NCI-H345 treated with DMSO at 0.1 percent for 48 hours (cell line): ENCODE data around the gene TM9SF1.

ENCODE experiments used
- DNase-seq: peaks from one replicate; lab custom pipeline; 2025; ENCODE audit not compliant: unreplicated experiment; lab: John Stamatoyannopoulos, UW

The TM9SF1 gene

DNA sequence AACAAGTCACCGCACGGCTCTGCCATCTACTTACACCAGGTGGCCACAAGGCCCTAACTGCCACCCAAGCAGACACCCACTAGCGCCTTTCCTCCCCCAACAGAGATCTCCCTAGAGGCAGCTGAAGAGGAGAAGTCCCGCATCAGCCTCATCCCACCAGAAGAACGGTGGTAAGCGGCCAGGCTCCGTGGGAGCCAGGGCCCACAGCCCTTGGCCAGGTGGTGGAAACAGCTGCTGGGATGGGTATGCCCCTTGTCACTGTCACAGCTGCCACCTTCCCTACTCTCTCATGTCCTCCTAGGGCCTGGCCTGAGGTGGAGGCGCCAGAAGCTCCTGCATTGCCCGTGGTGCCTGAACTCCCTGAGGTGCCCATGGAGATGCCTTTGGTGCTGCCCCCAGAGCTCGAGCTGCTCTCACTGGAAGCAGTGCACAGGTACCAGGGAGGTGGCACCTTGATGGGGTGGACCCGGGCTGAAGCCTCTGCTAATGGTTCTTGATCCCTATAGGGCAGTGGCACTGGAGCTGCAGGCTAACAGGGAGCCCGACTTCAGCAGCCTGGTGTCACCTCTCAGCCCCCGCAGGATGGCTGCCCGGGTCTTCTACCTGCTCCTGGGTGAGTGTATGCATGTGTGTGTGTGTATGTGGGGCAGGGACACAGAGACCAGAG, 15.8 kb downstream of the TM9SF1 start:
- DNase-seq, result no peak

DNA sequence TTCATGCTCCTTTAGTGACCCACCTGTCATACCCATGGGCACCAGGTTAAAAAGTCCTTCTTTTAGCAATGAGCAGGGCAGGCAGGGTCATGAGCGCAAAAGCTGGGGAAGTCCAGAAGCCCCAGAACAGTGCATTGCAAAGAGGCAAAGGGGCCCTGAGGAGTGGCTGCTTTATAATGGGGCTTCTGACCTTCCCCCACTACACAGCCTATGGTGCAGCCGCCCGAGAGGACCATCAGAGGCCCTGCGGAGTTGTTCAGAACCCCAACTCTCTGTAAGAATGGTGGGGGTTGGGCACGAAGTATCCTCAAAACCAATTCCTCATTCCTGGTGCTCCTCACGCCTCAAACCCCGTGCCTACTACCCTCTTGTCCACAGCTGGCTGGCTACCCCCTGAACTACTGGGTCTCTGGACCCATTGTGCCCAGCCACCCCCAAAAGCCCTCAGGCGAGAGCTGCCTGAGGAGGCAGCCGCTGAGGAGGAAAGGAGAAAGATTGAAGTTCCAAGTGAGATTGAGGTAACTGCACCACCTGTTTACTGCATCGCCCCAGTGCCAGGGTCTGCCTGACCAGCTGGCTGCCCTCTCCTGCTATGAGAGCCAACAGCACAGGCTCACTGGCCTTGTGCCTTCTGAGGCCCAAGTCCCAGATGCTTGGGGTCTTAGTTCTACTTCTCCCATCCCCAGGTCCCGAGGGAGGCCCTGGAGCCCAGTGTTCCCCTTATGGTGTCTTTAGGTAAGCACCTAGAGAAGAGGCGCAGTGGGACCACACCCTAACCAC, 16.7 kb downstream of the TM9SF1 start:
- no peak for DNase-seq

DNA sequence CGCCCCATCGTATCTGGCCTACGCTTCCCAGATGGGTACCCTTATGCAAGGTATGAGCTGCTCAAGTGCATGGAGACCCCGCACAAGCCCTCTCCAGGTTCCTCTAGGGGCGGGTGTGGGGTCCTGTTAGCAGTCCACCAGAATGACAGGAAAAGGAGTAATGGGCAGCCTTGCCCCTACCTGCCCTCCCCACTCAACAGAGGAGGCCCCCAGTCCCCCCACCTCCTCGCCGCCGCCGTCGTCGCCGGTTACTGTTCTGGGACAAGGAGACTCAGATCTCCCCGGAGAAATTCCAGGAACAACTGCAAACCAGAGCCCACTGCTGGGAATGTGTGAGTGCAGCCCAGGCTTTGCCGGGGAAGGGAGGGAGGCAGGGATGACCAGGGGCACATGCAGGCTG, 17.4 kb downstream of the TM9SF1 start:
- no peak for DNase-seq

DNA sequence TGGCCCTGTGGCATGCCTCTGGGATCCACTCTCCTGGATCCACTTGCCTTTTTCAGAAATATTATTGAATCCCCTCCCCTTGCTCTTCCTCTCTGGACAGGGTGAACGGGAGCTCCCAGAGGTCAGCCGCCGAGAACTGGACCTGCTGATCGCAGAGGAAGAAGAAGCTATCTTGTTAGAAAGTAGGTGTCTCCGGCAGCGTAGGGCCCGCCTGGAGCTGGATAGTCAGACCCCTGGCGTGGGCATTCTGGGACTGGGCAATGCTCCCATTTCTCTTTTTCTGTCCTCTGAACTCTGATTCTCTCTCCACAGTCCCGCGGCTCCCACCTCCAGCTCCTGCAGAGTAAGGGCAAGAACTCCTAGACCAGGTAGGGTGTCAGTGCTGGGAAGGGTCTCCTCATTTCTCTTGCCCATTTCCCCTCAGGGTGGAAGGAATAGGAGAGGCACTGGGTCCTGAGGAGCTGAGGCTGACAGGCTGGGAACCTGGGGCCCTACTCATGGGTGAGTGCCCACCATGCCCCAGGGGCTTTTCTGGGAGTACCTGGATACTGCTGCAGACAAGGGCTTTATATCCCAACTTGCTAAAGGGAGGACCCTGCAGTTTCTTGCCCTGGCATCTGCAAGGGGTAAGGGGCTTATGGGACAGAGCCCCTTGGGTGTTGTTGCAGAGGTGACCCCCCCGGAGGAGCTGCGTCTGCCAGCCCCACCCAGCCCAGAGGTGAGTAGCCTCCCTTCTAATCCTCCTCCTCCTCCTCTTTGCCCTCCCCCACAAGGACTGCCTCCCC, 18.0 kb downstream of the TM9SF1 start:
- no peak for DNase-seq

DNA sequence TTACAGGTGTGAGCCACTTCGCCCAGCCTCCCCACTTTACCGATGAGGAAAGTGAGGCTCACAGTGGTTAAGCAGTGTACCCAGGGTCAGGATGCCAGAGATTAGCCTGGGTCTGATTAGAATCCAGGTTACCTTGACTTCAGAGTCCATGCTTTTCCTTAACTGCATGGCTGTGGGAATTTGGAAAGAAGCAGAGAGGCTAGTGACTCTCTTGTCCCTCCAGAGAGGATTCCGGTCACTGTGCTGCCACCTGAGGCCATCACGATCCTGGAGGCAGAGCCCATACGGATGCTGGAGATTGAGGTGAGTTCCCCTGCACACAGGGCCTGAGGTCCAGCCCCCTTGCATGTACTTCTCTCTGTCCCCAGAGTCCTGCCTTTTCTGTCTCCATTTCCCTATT, 18.6 kb downstream of the TM9SF1 start:
- no peak for DNase-seq

DNA sequence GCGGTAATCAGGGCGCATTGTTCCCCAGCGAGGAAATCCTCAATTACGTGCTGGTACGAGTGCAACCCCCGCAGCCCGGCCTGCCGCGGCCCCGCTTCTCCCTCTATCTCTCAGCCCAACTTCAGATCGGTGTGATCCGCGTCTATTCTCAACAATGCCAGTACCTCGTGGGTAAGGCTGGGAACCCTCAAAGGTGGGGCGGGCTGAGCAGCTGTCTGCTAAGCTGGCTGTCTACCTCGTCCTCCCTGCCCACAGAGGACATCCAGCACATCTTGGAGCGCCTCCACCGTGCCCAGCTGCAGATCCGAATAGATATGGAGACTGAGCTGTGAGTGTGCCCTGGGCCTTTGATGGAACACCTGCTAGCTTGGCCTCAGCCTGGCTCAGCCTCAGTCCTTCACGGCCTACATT, 22.4 kb downstream of the TM9SF1 start:
- no peak for DNase-seq

DNA sequence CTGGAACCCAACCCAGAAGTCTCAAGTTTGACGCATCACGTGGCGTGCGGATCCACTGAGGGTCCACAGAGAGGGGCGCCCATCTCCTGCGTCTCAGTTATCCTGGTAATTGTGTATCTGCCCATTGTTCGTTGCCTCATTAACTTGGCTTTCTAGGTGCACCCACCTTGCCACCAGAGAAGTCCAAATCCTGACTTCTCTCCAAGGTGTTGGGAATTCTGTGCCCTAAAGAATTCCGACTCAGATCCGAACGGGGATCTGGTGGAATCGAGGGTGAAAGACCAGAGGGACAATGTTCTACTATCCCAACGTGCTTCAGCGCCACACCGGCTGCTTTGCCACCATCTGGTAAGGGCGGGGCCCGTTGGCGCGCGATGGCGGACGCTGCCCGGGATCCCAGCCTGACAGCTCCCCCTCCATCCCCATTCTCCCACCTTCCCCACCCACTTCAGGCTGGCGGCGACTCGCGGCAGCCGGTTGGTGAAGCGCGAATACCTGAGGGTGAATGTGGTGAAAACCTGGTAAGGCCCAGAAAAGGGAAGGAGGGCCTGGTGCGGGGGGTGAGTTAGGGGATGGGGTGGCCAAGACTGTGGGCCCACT, 22.9 kb downstream of the TM9SF1 start:
- no peak for DNase-seq

DNA sequence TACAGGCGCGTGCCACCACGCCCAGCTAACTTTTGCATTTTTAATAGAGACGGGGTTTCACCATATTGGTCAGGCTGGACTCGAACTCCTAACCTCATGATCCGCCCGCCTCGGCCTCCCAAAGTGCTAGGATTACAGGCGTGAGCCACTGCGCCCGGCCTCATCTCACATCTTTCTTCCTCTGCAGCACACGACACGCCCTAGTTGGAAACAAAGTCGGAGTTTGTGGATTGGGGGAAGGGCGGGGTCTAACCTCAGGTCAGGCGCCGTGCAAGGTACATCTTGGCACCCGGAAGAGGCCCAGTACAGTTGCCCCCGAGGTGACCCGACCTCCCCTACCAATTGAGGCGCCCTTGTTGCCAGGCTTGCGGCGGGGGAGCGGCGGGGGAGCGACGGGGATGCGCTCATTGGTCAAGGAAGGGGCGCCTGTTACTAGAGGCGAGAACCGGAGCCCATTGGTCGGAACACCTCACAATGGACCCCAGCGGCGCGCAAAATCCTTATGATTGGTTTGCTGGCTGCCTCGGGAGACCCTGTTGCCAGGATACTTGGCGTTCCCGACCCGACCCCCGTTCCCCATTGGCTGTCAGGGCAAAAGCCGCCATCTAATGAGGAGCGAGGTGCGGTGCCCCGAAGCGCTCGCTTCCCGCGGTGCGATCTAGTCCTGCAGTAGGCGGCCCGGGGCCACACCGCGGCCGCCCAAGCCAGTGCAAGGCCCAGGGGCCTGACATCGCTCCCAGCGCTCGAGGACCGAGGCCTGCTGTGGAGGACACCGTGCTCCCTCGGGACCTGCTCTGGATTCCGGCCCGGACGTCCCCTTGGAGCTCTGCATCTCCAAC, 23.6 kb downstream of the TM9SF1 start, which contains the start of gene REC8:
REC8 (plus strand) TSS at position 659 of the 839 bp plus-strand sequence. CDS start 473 bp downstream, outside the sequence.
- DNase-seq, result peak; percentile 74

DNA sequence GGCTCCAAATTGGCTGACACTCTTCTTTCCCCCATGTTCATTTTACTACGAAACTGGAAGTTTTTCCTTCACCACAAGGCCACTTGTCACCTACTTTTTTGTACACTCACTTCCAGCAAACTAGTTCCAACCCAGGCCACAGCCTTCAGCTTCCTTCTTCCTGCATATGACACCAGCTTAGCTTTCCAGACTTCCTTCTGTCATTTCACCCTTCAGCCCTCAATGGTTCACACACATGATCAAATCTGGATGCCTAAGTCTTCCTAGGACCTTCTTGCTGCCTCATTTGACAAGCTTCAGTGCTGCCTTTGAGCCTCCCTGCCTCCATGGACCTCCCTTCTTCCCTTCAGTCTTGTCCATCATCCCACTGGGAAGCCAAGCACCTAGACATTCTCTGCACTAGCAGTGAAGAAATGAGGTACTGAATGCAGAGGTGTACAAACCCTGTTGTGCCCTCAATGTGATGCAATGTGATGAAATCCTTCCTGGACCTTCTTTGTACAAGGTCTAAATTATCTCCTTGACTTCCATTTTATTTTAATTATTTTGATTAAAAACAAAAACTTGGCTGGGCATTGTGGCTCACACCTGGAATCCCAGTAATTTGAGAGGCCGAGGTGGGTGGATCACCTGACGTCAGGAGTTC, 27.6 kb downstream of the TM9SF1 start:
- DNase-seq, result no peak

DNA sequence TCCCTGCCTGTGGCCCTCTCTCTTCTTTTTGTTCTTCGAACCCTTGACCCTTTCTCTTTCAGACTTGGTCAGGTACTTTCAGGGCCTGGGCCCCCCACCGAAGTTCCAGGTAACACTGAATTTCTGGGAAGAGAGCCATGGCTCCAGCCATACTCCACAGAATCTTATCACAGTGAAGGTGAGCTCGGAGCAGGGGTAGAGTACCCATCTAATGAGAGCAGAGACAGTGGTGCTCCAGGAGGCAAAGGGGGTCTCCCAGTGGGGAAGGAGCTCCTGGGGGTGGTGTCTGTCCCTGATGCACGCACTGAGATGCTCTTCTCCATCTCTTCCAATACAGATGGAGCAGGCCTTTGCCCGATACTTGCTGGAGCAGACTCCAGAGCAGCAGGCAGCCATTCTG, 29.5 kb downstream of the TM9SF1 start:
- no peak for DNase-seq

DNA sequence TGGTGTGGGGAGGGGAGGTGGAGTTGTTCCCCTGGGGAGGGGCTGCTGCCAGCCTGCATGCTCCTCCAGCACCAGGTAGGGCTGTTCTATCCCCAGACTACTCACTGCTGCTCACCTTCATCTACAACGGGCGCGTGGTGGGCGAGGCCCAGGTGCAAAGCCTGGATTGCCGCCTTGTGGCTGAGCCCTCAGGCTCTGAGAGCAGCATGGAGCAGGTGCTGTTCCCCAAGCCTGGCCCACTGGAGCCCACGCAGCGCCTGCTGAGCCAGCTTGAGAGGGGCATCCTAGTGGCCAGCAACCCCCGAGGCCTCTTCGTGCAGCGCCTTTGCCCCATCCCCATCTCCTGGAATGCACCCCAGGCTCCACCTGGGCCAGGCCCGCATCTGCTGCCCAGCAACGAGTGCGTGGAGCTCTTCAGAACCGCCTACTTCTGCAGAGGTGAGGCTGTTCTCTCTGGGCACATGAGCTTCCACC, 30.7 kb downstream of the TM9SF1 start:
- no peak for DNase-seq

DNA sequence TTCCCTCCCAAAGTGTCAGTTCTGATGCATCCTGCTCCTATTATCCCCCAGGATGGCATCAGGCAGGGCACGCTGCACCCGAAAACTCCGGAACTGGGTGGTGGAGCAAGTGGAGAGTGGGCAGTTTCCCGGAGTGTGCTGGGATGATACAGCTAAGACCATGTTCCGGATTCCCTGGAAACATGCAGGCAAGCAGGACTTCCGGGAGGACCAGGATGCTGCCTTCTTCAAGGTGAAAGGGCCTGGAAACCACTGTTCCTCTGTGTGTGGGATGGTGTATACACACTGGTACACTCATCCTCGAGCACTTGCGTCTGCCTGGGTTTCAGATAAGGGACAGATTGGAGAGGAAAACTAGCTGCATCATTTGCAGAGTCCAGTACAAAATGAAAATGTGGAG, 33.1 kb downstream of the TM9SF1 start:
- DNase-seq, result no peak

DNA sequence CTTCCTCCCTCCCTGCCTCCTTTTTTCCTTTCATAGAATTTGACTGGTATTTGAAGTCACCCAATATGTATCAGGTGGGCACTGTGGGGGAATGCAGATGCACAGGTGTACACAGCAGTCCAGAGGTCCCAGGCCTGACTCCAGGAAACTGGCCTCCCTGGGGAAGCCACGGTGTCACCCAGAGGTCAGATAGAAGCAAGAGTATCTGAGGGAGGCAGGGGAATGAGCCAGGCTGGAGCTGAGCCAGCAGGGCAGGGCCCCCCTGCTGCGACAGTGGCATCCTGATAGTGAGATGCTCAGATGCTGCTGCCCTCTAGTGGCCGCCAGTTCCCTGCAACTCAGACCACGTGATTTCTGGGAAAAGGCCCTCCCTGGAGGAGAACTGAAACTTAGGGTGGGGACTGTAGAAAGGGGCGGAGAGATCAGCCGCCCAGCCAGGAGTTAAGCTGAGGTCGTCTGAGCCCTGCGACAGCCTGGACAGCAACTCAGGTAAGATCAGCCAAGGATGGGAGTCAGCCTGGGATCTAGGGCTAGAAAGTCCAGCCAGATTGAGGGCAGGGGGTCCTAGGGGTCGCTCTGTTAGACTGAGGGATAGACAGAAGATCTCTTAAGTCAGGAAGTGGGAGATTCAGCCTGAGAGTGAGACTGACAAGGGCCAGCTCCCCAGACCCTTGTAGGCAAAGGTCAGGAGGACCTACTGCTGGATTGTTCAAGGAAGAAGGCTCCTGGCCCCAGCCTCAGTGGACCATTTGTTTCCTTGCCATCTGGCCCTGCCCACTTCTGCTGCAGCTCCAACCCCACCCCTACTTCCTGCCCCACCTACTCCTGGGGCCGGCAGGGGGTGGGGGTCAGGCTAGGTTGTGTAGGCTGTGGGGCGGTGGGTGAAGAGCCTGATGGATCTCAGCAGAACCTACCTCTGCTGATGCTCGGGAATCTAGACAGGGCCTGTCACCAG, 34.1 kb downstream of the TM9SF1 start, which contains the start of gene IRF9:
IRF9 (plus strand) TSS at position 416 of the 955 bp plus-strand sequence. CDS start 880 bp downstream, outside the sequence.
- DNase-seq, result peak; percentile 86

DNA sequence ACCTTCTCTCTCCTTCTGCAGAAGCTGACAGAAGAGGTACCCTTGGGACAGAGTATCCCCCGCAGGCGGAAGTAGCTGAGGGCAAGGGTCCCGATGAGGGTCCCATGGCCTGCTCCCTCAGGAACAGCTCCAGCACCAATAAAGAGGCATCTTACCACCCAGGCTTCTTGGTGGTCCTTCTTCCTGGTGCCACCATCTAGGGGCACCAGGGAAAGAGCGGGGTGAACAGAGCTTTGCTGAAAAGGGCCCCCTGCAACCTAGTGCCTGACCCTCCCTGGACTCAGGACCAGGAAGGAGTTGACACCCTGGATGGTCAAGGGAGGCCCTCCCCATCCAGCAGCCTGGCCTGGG, 34.8 kb downstream of the TM9SF1 start:
- no peak for DNase-seq

DNA sequence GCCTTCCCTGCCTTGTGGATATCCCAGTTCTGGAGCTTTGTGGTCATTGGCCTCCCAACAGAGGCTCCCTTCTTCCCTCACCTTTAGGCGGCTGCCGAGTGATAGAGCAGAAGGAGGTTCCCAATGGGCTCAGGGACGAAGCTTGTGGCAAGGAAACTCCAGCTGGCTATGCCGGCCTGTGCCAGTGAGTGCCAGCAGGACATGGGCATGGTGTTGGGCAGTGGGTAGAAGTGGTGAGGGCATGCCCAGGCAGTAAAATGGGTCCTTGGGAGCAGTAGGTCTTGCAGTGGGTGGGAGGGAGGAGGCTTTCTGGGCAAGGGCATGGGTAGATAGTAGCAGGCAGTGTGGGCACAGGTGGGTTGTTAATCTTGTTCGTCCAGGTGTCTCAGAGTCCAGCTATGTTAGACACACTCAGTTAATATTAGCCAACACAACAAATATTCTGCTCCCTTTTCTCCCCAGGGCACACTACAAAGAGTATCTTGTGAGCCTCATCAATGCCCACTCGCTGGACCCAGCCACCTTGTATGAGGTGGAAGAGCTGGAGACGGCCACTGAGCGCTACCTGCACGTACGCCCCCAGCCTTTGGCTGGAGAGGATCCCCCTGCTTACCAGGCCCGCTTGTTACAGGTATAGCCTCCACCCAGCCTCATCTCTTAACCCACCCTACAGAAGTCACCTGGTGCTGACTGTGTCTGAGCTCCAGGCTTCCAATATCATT, 35.3 kb downstream of the TM9SF1 start:
- DNase-seq, result no peak

DNA sequence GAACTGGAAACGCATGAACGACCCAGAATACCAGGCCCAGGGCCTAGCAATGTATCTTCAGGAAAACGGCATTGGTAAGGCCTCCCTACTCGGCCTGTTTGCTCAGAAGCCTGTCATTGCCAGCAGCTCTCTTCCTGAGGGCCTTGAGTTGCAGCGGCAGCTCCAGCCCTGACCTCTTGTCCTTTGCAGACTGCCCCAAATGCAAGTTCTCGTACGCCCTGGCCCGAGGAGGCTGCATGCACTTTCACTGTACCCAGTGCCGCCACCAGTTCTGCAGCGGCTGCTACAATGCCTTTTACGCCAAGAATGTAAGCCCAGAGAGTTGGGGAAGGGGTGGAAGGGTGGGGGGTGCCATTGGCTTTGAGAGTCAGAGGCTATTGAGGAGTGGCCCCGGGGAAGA, 37.9 kb downstream of the TM9SF1 start:
- no peak for DNase-seq

DNA sequence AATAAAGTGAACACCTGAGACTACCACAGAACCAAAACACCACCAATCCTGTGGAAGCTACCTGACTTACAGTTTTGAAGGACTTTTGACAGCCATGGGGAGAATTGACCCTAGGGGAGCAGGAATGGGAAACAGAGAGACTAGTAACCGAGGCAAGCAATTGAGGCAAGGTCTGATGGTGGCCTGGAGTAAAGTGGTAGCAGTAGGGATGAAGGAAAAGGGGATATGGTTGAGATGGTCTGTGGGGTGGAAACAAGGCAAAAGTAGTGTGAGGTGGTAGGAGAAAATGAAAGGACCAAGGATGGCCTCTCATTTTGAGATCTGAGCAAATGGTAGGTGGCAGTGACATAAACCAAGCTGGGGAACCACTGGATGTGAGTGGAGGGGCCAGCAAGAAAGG, 38.4 kb downstream of the TM9SF1 start:
- no peak for DNase-seq

DNA sequence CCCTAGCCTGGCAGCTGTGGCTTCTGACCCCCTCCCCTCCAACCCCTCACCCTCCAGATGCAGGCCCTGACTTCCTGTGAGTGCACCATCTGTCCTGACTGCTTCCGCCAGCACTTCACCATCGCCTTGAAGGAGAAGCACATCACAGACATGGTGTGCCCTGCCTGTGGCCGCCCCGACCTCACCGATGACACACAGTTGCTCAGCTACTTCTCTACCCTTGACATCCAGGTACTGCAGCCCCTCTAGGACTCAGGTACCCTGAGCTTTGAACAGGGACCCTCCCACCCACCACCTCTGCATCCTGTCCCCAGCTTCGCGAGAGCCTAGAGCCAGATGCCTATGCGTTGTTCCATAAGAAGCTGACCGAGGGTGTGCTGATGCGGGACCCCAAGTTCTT, 40.1 kb downstream of the TM9SF1 start:
- DNase-seq, result no peak
